ENCODE measurements around the gene CDH8.

- no peak for TF ChIP-seq POLR2A (IDR thresholded peaks at IDR 0.05)
- TF ChIP-seq CTCF (IDR thresholded peaks at IDR 0.05) = no peak
- TF ChIP-seq POLR2AphosphoS5 (IDR thresholded peaks at IDR 0.05) = no peak
- TF ChIP-seq EP300 (IDR thresholded peaks at IDR 0.05) = no peak
These were observed 420.1 kb downstream of the CDH8 start for GRCh38 chr16:61616088-61616487.

Data from gastroesophageal sphincter (tissue), 3 donors.